Hematopoietic multipotent progenitor cell treated with erythropoietin and hydrocortisone succinate and interleukin-3 and kit ligand, for 15 days (in vitro differentiated cells): Measurements from ENCODE around the gene BMPR1A.
"Not testable (repeated sequence)": the region's sequence is repeated elsewhere in the genome, so short reads cannot be mapped to it uniquely, and the experiment has no call there.

Source experiments
- DNase-seq: peaks from one replicate; pipeline ENCODE4 v3.0.0-alpha.2; 2015; ENCODE audit warnings: low spot score

Gene BMPR1A

GRCh38 chr10:86880971-86881370 is 124.6 kb downstream of the BMPR1A start:
- DNase-seq: no peak

GRCh38 chr10:86888585-86889381 is 132.4 kb downstream of the BMPR1A start:
- DNase-seq: no peak

- no peak for DNase-seq
These were observed 133.6 kb downstream of the BMPR1A start for GRCh38 chr10:86889997-86890396.

GRCh38 chr10:86898511-86898910 is 142.1 kb downstream of the BMPR1A start:
- no peak for DNase-seq

- DNase-seq: no peak
These were observed 142.7 kb downstream of the BMPR1A start for GRCh38 chr10:86899132-86899531.

GRCh38 chr10:86899670-86900276 is 143.4 kb downstream of the BMPR1A start:
- DNase-seq: peak; percentile 14

- no peak for DNase-seq
These were observed 144.5 kb downstream of the BMPR1A start for GRCh38 chr10:86900955-86901354.

GRCh38 chr10:86904600-86904999 is 148.2 kb downstream of the BMPR1A start:
- no peak for DNase-seq

GRCh38 chr10:86905429-86905828 is 149.0 kb downstream of the BMPR1A start:
- no peak for DNase-seq

- no peak for DNase-seq
These were observed 158.3 kb downstream of the BMPR1A start for GRCh38 chr10:86914734-86915133.

- DNase-seq: no peak
These were observed 161.6 kb downstream of the BMPR1A start for GRCh38 chr10:86918022-86918471.

GRCh38 chr10:86922553-86922961 is 166.1 kb downstream of the BMPR1A start:
- no peak for DNase-seq

- no peak for DNase-seq
These were observed 173.3 kb downstream of the BMPR1A start for GRCh38 chr10:86929468-86930380.

GRCh38 chr10:86931872-86932271 is 175.5 kb downstream of the BMPR1A start:
- DNase-seq: no peak

GRCh38 chr10:86932674-86933073 is 176.3 kb downstream of the BMPR1A start:
- DNase-seq: no peak

GRCh38 chr10:86934162-86934711 is 177.8 kb downstream of the BMPR1A start:
- not testable (repeated sequence) for DNase-seq

- no peak for DNase-seq
These were observed 180.5 kb downstream of the BMPR1A start for GRCh38 chr10:86936661-86937501.

- no peak for DNase-seq
These were observed 181.2 kb downstream of the BMPR1A start for GRCh38 chr10:86937502-86938154.

GRCh38 chr10:86938260-86938659 is 181.8 kb downstream of the BMPR1A start:
- DNase-seq: no peak

- not testable (repeated sequence) for DNase-seq
These were observed 183.7 kb downstream of the BMPR1A start for GRCh38 chr10:86940076-86940475.

- DNase-seq: no peak
These were observed 184.3 kb downstream of the BMPR1A start for GRCh38 chr10:86940677-86941076.
